Small intestine (tissue), 7 donors: ENCODE results near the gene KLC1. TPM values are rescaled to one million over a fixed set of nuclear protein-coding genes. Genes with fewer than 3 reads are reported as not detected.

ENCODE experiments used
- DNase-seq, 2 donors: peaks; one replicate each; pipeline versions ENCODE4 v3.0.0 to v3.0.0-alpha.2; 2013
- FAIRE-seq: peaks from 2 replicates; lab custom pipeline; 2012; peaks lifted over from hg19 to GRCh38; lab: Jason Lieb, UNC
- H3K27ac ChIP-seq, 3 donors: one replicate each; pipeline ENCODE4 v1.5.1; 2013; ENCODE audit warnings: low read length in 2 of 3, mild to moderate bottlenecking in 2 of 3, control low read depth in 1 of 3, inconsistent platforms in 1 of 3, low read depth in 1 of 3, moderate library complexity in 1 of 3
- H3K27me3 ChIP-seq, 3 donors: one replicate each; pipeline ENCODE4 v1.6.1; 2013; ENCODE audit warnings: low read length in 3 of 3, inconsistent platforms in 1 of 3; ENCODE audit not compliant: control insufficient read depth in 3 of 3, insufficient read depth in 3 of 3
- H3K36me3 ChIP-seq, 3 donors: one replicate each; pipeline ENCODE4 v1.6.1; 2013; ENCODE audit warnings: low read length in 3 of 3, inconsistent platforms in 1 of 3, low read depth in 1 of 3, mild to moderate bottlenecking in 1 of 3, moderate library complexity in 1 of 3; ENCODE audit not compliant: control insufficient read depth in 3 of 3, insufficient read depth in 2 of 3
- H3K4me1 ChIP-seq, 3 donors: one replicate each; pipeline ENCODE4 v1.6.1; 2013; ENCODE audit warnings: low read length in 2 of 3, inconsistent platforms in 1 of 3, low read depth in 1 of 3, mild to moderate bottlenecking in 1 of 3, moderate library complexity in 1 of 3; ENCODE audit not compliant: control insufficient read depth in 3 of 3, insufficient read depth in 2 of 3
- H3K4me3 ChIP-seq, 3 donors: one replicate each; pipeline ENCODE4 v1.5.1; 2013; ENCODE audit warnings: low read length in 3 of 3, control low read depth in 1 of 3, inconsistent platforms in 1 of 3, low read depth in 1 of 3, mild to moderate bottlenecking in 1 of 3, moderate library complexity in 1 of 3
- H3K9me3 ChIP-seq, 2 donors: one replicate each; pipeline ENCODE4 v1.6.1; 2013; ENCODE audit warnings: low read depth in 1 of 2, low read length in 1 of 2; ENCODE audit not compliant: control insufficient read depth in 2 of 2, insufficient read depth in 1 of 2
- WGBS, 3 donors: extraction: QIAGEN DNeasy Blood & Tissue Kit; methylation state at CpG; one replicate each; pipeline ENCODE4 v1.1.7; 2013; 5-methylcytosine and 5-hydroxymethylcytosine counted together
- polyA plus RNA-seq, 4 donors: library from polyadenylated mRNA; stranded (reverse) in 3 of 4; unstranded in 1 of 4; fragments of 200-250 nt in 3 of 4; fragments of 120-200 nt in 1 of 4; gene quantifications; one replicate each; pipeline versions ENCODE4 v1.2.1 to v1.2.3, GENCODE V29; 2013
- donor health status: healthy with polysubstance abuse.
- donor health status: control.
- donor health status: control.
- donor health status: Bipolar disorder and iron deficiency.
- donor health status: healthy.

KLC1 gene
- polyA plus RNA-seq, 4 donors = 45.9 to 74.4 (median 67.4) TPM

DNA sequence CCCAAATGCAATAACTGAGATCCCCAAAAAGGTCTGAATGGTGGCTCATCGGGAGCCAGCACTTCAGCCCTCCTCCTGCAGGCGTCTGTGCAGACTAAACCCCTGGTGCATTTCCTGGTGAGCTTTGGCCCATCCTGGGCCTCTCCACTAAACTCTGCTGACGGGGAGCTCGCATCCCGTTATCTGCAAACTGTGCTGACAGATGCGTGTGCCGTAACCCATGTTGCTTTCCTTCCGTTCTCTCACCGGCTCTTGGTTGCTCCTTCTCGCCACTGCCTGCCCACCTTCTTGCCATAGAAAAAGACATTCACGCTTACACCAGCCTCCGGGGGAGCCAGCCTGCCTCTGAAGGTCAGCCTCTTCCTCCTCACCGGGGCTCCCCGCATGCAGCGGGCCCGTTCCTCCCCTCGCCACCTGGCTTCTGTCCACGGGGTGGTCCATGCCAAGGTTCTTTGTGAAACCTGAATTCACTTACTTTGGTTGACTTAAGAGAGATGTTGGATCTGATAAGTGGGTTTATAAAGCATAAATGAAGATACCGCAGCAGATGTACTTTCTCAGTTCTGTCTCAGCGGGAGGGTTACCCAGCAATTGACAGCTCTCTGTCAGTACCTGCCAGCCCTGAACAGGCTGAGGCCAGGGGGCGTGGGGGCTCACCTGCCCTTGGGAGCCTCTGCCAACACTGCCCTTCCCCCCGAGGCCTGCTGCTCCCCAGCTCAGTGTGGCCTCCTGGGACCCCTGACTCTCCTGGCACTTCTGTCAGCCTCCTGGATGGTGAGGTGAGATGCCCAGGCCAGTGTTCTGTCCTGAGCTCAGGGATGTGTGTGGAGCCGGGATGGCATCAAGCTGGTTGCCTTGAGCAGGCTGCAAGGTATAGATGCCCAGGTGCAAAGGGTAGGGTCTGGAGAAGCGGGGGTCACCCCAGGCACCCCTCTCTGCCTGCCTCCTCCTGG lies 100.8 kb downstream of the KLC1 start:
- no peaks in the 10 kb centered on the region for H3K27me3 ChIP-seq
- no peak overlapping the region for H3K4me3 ChIP-seq
- DNase-seq (no peak), FAIRE-seq (no peak)
- peaks cover 2 to 85% (median 6%) of the 10 kb centered on the region in 3 donors for H3K36me3 ChIP-seq
- 86 to 89% (median 89%) methylated on average over 24 of the region's 24 CpGs for WGBS, 3 donors
- H3K27ac ChIP-seq = no peak overlapping the region
- H3K4me1 ChIP-seq = peaks cover 0 to 6% (median 0%) of the 10 kb centered on the region in 3 donors
- no peaks in the 10 kb centered on the region for H3K9me3 ChIP-seq

DNA sequence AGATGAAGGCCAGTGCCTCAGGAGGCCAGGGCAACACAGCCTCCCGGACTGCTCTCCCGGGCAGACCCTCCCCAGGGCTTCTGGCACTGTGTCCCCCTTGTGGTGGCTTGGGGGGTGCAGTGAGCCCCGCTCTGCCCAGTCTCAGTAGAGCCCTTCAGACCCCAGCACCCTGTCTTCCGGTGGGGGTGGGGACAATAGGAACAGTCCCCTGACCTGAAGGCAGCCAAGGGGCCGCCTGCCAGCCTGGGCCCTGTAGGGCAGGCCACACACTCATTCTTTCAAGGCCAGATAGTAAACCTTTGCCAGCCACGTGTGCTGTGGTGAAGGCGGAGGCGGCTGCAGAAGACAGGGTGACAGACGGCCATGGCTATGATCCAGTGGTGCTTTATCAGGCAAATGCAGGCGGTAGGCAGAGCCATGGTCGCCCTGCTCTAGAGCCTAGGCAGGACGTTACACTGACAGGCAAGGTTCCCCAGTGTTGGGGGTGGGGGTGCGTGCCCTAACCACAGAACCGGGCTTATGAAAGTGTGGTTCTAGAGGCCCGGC lies 101.6 kb downstream of the KLC1 start:
- Histone ChIP-seq H3K9me3 (no peaks in the 10 kb centered on the region), H3K27me3 (no peaks in the 10 kb centered on the region), H3K27ac (no peak overlapping the region), H3K4me3 (no peak overlapping the region), H3K4me1 (peaks cover 0 to 6% (median 0%) of the 10 kb centered on the region in 3 donors), H3K36me3 (peaks cover 2 to 85% (median 6%) of the 10 kb centered on the region in 3 donors)
- WGBS, 3 donors = 77 to 85% (median 79%) methylated on average over 15 of the region's 15 CpGs
- no peak for DNase-seq
- FAIRE-seq = no peak

DNA sequence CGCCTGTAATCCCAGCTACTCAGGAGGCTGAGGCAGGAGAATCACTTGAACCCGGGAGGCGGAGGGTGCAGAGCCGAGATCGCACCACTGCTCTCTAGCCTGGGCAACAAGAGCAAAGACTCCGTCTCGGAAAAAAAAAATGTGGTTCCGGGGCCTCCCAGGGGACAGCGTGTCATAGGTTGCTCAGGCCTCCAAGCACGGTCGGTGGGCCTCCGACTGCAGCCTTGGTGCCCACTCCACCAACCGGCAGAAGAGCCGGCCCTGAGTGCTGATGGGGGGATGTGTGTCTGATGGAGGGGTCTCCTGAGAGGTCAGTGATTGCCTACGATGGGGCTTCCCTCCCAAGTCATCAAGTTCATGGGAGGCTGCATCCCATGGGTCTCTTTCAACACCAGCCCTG lies 102.5 kb downstream of the KLC1 start:
- H3K27me3 ChIP-seq = no peaks in the 10 kb centered on the region
- no peaks in the 10 kb centered on the region for H3K9me3 ChIP-seq
- no peak overlapping the region for H3K27ac ChIP-seq
- WGBS, 3 donors = 94 to 95% (median 94%) methylated on average over 15 of the region's 15 CpGs
- H3K4me3 ChIP-seq = no peak overlapping the region
- FAIRE-seq (no peak), DNase-seq (no peak)
- H3K4me1 ChIP-seq = peaks cover 0 to 6% (median 0%) of the 10 kb centered on the region in 3 donors
- H3K36me3 ChIP-seq = peaks cover 2 to 85% (median 6%) of the 10 kb centered on the region in 3 donors

- no peaks in the 10 kb centered on the region for H3K9me3 ChIP-seq
- WGBS, 3 donors = 88 to 91% (median 91%) methylated on average over 24 of the region's 24 CpGs
- DNase-seq (no peak), FAIRE-seq (no peak)
- H3K36me3 ChIP-seq = peaks cover 6 to 90% (median 6%) of the 10 kb centered on the region in 3 donors
- no peaks in the 10 kb centered on the region for H3K27me3 ChIP-seq
- no peak overlapping the region for H3K27ac ChIP-seq
- H3K4me3 ChIP-seq = no peak overlapping the region
- peaks cover 0 to 6% (median 0%) of the 10 kb centered on the region in 3 donors for H3K4me1 ChIP-seq
Measured at GRCh38 chr14:103731916-103732867, 103.2 kb downstream of the KLC1 start.

DNA sequence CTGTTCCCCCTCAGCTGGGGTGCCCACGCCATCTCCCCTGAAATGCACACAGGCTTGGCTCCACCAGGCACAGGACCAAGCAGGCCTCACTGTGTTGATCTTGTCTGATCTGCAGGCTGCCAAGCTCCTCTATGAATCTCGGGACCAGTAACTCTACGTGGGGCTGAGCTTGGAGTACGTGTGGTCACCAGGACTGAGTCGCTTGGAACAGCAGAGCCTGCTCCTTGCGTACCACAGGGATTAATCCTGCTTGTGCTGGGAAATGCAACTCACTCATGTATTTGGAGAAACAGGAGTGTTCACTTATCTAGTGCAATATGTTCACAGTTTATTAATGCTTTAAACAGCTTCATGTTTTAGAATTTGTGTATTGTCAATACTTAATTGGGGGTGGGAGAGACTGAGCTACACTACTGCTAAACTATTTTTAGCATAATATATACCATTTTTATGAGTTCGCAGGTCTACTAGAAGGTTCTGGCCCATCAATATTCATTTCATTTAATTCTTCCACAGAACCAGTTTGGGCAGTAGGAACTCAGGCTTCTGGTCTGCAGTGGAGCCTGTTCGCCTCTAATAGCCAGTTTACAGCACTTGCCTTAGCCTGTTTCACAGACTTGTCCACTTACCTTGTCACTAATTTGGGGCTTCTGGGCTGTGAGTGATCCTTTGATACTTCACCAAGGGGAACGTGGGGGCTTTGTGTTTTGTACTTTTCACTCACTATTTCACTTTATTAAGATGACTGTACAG lies 104.0 kb downstream of the KLC1 start:
- FAIRE-seq = no peak
- H3K4me1 ChIP-seq = peaks cover 0 to 2% (median 0%) of the 10 kb centered on the region in 3 donors
- DNase-seq = no peak
- 87 to 89% (median 88%) methylated on average over 9 of the region's 9 CpGs for WGBS, 3 donors
- no peak overlapping the region for H3K4me3 ChIP-seq
- no peaks in the 10 kb centered on the region for H3K27me3 ChIP-seq
- H3K27ac ChIP-seq = no peak overlapping the region
- H3K9me3 ChIP-seq = no peaks in the 10 kb centered on the region
- peaks cover 6 to 92% (median 6%) of the 10 kb centered on the region in 3 donors for H3K36me3 ChIP-seq

GRCh38 chr14:103733651-103734050 lies 104.6 kb downstream of the KLC1 start:
- DNase-seq (no peak), FAIRE-seq (no peak)
- Histone ChIP-seq H3K9me3 (no peaks in the 10 kb centered on the region), H3K4me3 (no peak overlapping the region), H3K27me3 (no peaks in the 10 kb centered on the region), H3K27ac (no peak overlapping the region), H3K36me3 (peaks cover 6 to 91% (median 11%) of the 10 kb centered on the region in 3 donors), H3K4me1 (no peaks in the 10 kb centered on the region)
- 91 to 92% (median 92%) methylated on average over 14 of the region's 14 CpGs for WGBS, 3 donors

- Histone ChIP-seq H3K27me3 (no peaks in the 10 kb centered on the region), H3K9me3 (no peaks in the 10 kb centered on the region), H3K27ac (no peak overlapping the region), H3K4me3 (no peak overlapping the region), H3K36me3 (peaks cover 6 to 91% (median 11%) of the 10 kb centered on the region in 3 donors), H3K4me1 (no peaks in the 10 kb centered on the region)
- WGBS, 3 donors = 92 to 94% (median 93%) methylated on average over 23 of the region's 23 CpGs
- FAIRE-seq = no peak
- no peak for DNase-seq
Measured at GRCh38 chr14:103734081-103734888, 105.3 kb downstream of the KLC1 start.
